ENCODE data around the gene PHLPP1.

GRCh38 chr18:62728254-62728653 is 12.9 kb downstream of the PHLPP1 start:
- no peak for TF ChIP-seq CTCF (conservative IDR thresholded peaks at IDR 0.05; ENCODE audit: low read length)
- no peak for TF ChIP-seq EZH2phosphoT487 (IDR thresholded peaks at IDR 0.05; ENCODE audit: borderline replicate concordance)
